Panc1 (cell line): Measurements from ENCODE around the gene MPL. TPM values are rescaled to one million over a fixed set of nuclear protein-coding genes. Genes with fewer than 3 reads are reported as not detected.

Source experiments
- ATAC-seq: fragments of 200-7000 bp; cut with Tn5 transposase; 2 replicates; pipeline ENCODE4 v1.9.1; 2020; ENCODE audit warnings: mild to moderate bottlenecking, moderate library complexity
- BruUV-seq: library from RNA; stranded (reverse); fragments of 400-500 nt; replicated peaks from 2 replicates; lab custom pipeline; 2021; lab: Mats Ljungman, UMichigan
- CTCF ChIA-PET: fragments of 300-600 bp; sonication (Branson Sonifier 250); formaldehyde crosslinking; loops from one replicate; lab custom pipeline; 2022; ENCODE audit warnings: antibody characterized with exemption; lab: Charles Lee
- POLR2A ChIA-PET: fragments of 300-600 bp; sonication (Branson Sonifier 250); formaldehyde crosslinking; loops from one replicate; lab custom pipeline; 2022; ENCODE audit warnings: antibody characterized with exemption; lab: Charles Lee
- DNase-seq: peaks from one replicate; pipeline ENCODE4 v3.0.0-alpha.2; 2010; ENCODE audit warnings: low read depth, low spot score
- H3K27ac ChIP-seq: 2 replicates; pipeline ENCODE4 v1.5.1; 2011; ENCODE audit warnings: mild to moderate bottlenecking, low read length, inconsistent platforms
- H3K27me3 ChIP-seq: fragments of 200-500 bp; sonication (Bioruptor generic); 2 replicates; pipeline ENCODE4 v1.6.0; 2014; ENCODE audit warnings: low read length, inconsistent platforms; ENCODE audit not compliant: control insufficient read depth, insufficient read depth
- H3K36me3 ChIP-seq: fragments of 200-500 bp; sonication (Bioruptor generic); 2 replicates; pipeline ENCODE4 v1.5.1; 2014; ENCODE audit warnings: inconsistent platforms, mild to moderate bottlenecking, low read length, moderate library complexity; ENCODE audit not compliant: control insufficient read depth, insufficient read depth
- H3K4me1 ChIP-seq: 2 replicates; pipeline ENCODE4 v1.5.1; 2011; ENCODE audit warnings: inconsistent platforms, mild to moderate bottlenecking, low read length, moderate library complexity; ENCODE audit not compliant: control insufficient read depth, insufficient read depth
- H3K4me3 ChIP-seq, 2 experiments: 2 replicates each; pipeline ENCODE4 v1.5.1; 2011 to 2012; ENCODE audit warnings: low read depth in 2 of 2, low read length in 2 of 2, mild to moderate bottlenecking in 2 of 2, inconsistent platforms in 1 of 2, moderate library complexity in 1 of 2
- H3K9me3 ChIP-seq: fragments of 200-500 bp; sonication (Bioruptor generic); 2 replicates; pipeline ENCODE4 v1.5.1; 2014; ENCODE audit warnings: low read depth, mild to moderate bottlenecking, inconsistent platforms, low read length, moderate library complexity; ENCODE audit not compliant: control insufficient read depth, insufficient read depth
- POLR2AphosphoS5 ChIP-seq: IDR thresholded peaks from 2 replicates; pipeline ENCODE4 v1.6.1; 2012; ENCODE audit warnings: mild to moderate bottlenecking, low read depth, low read length, moderate library complexity
- SIN3A ChIP-seq: IDR thresholded peaks from 2 replicates; pipeline ENCODE4 v1.6.1; 2012; ENCODE audit warnings: low read depth, mild to moderate bottlenecking, low read length, moderate library complexity, borderline replicate concordance; ENCODE audit not compliant: insufficient read depth
- TCF7L2 ChIP-seq: IDR thresholded peaks from 2 replicates; pipeline ENCODE4 v1.6.1; 2011; ENCODE audit warnings: mild to moderate bottlenecking, low read depth, low read length, inconsistent platforms
- in situ Hi-C: cut with HindIII; loops from 2 replicates; pipeline ENCODE4 v1.10.0; 2016; ENCODE audit warnings: low sequenced_read_pairs, low pct_unique_long_range_greater_than_20kb
- intact Hi-C: fragments of 100-400 bp; cut with micrococcal nuclease; formaldehyde crosslinking; loops from one replicate; pipeline ENCODE4 v1.10.0; 2022; ENCODE audit not compliant: unreplicated experiment
- total RNA-seq: library from RNA; stranded (reverse); gene quantifications from one replicate; pipeline ENCODE4 v1.2.1, GENCODE V29; 2021; ENCODE audit not compliant: unreplicated experiment
- TF ChIP-seq, protein P1 (sequence below), 2 experiments: IDR thresholded peaks; 2 replicates each; pipeline ENCODE4 v1.6.1; 2011 to 2012; ENCODE audit warnings: low read depth in 2 of 2, control low read depth in 1 of 2, low read length in 1 of 2, mild to moderate bottlenecking in 1 of 2, moderate library complexity in 1 of 2; ENCODE audit not compliant: insufficient read depth in 1 of 2
- TF ChIP-seq, protein P2 (sequence below): fragments of 450-650 bp; IDR thresholded peaks from 2 replicates; pipeline ENCODE4 v1.5.1; 2017; ENCODE audit warnings: mild to moderate bottlenecking

The MPL gene
- total RNA-seq, 1 experiment from 2014 or later: not detected

DNA sequence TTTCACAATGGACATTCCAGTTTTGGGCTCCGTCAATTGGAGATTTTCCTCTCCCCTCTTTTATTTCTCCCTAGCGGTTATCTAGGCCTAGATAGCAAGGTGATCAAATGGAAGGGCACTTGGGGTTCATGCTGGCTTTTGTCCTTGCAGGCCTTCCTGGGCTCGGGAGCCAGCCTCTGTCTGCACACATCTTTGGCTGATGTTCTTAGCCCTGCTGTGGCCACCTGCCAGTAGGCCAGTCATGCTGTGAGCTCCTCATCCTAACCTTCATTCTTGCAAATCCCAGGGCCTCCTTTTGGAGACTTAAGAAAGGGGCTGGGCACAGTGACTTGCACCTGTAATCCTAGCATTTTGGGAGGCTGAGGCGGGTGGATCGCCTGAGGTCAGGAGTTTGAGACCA, 23.4 kb upstream of the MPL start:
- Histone ChIP-seq H3K27ac (no peak overlapping the region), H3K36me3 (no peaks in the 10 kb centered on the region), H3K27me3 (no peaks in the 10 kb centered on the region), H3K4me3 (no peak overlapping the region), H3K4me1 (no peaks in the 10 kb centered on the region), H3K9me3 (no peaks in the 10 kb centered on the region)
- in situ Hi-C loops: no loop called here
- TF ChIP-seq, protein P1, sequence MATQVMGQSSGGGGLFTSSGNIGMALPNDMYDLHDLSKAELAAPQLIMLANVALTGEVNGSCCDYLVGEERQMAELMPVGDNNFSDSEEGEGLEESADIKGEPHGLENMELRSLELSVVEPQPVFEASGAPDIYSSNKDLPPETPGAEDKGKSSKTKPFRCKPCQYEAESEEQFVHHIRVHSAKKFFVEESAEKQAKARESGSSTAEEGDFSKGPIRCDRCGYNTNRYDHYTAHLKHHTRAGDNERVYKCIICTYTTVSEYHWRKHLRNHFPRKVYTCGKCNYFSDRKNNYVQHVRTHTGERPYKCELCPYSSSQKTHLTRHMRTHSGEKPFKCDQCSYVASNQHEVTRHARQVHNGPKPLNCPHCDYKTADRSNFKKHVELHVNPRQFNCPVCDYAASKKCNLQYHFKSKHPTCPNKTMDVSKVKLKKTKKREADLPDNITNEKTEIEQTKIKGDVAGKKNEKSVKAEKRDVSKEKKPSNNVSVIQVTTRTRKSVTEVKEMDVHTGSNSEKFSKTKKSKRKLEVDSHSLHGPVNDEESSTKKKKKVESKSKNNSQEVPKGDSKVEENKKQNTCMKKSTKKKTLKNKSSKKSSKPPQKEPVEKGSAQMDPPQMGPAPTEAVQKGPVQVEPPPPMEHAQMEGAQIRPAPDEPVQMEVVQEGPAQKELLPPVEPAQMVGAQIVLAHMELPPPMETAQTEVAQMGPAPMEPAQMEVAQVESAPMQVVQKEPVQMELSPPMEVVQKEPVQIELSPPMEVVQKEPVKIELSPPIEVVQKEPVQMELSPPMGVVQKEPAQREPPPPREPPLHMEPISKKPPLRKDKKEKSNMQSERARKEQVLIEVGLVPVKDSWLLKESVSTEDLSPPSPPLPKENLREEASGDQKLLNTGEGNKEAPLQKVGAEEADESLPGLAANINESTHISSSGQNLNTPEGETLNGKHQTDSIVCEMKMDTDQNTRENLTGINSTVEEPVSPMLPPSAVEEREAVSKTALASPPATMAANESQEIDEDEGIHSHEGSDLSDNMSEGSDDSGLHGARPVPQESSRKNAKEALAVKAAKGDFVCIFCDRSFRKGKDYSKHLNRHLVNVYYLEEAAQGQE (IDR thresholded peaks at IDR 0.05; ENCODE audit: insufficient read depth in 1 of 2, low read depth in 2 of 2, low read length in 1 of 2): no peak
- TF ChIP-seq, protein P2, sequence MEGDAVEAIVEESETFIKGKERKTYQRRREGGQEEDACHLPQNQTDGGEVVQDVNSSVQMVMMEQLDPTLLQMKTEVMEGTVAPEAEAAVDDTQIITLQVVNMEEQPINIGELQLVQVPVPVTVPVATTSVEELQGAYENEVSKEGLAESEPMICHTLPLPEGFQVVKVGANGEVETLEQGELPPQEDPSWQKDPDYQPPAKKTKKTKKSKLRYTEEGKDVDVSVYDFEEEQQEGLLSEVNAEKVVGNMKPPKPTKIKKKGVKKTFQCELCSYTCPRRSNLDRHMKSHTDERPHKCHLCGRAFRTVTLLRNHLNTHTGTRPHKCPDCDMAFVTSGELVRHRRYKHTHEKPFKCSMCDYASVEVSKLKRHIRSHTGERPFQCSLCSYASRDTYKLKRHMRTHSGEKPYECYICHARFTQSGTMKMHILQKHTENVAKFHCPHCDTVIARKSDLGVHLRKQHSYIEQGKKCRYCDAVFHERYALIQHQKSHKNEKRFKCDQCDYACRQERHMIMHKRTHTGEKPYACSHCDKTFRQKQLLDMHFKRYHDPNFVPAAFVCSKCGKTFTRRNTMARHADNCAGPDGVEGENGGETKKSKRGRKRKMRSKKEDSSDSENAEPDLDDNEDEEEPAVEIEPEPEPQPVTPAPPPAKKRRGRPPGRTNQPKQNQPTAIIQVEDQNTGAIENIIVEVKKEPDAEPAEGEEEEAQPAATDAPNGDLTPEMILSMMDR: no peak
- no peak for TF ChIP-seq SIN3A
- TF ChIP-seq POLR2AphosphoS5: no peak
- TF ChIP-seq TCF7L2: no peak
- BruUV-seq: no TSS peak
- no peak for ATAC-seq
- POLR2A ChIA-PET: no interaction called here
- DNase-seq: no peak
- CTCF ChIA-PET: no interaction called here
- intact Hi-C loops: no loop called here

DNA sequence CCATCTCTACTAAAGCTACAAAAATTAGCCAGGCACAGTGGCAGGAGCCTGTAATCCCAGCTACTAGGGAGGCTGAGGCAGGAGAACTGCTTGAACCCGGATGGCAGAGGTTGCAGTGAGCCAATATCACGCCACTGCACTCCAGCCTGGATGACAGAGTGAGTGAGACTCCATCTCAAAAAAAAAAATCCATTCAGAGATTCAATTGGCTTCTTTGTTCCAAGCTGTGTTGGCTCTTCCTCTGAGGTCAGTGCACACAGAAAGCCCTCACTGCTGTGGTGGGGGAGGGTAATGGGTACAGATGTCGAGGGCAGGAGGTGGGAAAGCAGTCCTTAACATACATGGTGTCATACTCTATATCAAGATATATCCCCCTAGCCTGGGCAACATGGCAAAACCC, 22.1 kb upstream of the MPL start:
- no peaks in the 10 kb centered on the region for H3K27me3 ChIP-seq
- H3K4me1 ChIP-seq: no peaks in the 10 kb centered on the region
- H3K4me3 ChIP-seq: no peak overlapping the region
- no peak for TF ChIP-seq SIN3A
- TF ChIP-seq, protein P2: no peak
- TF ChIP-seq POLR2AphosphoS5: no peak
- TF ChIP-seq TCF7L2: no peak
- TF ChIP-seq, protein P1 (IDR thresholded peaks at IDR 0.05; ENCODE audit: insufficient read depth in 1 of 2, low read depth in 2 of 2, low read length in 1 of 2): no peak
- no peak overlapping the region for H3K27ac ChIP-seq
- no TSS peak for BruUV-seq
- ATAC-seq (no peak), DNase-seq (no peak)
- H3K36me3 ChIP-seq: no peaks in the 10 kb centered on the region
- no peaks in the 10 kb centered on the region for H3K9me3 ChIP-seq
- ChIA-PET POLR2A (no interaction called here), CTCF (no interaction called here)
- intact Hi-C loops (no loop called here), in situ Hi-C loops (no loop called here)
